HG02571 (cell line): ENCODE data around the gene UFM1.
"Not testable (repeated sequence)": the region's sequence is repeated elsewhere in the genome, so short reads cannot be mapped to it uniquely, and the experiment has no call there.

Source experiments
- ATAC-seq: cut with Tn5 transposase; IDR thresholded peaks from one replicate; pipeline ENCODE4 v1.9.1; 2021; ENCODE audit warnings: mild to moderate bottlenecking, moderate library complexity; ENCODE audit not compliant: unreplicated experiment

Gene UFM1

DNA sequence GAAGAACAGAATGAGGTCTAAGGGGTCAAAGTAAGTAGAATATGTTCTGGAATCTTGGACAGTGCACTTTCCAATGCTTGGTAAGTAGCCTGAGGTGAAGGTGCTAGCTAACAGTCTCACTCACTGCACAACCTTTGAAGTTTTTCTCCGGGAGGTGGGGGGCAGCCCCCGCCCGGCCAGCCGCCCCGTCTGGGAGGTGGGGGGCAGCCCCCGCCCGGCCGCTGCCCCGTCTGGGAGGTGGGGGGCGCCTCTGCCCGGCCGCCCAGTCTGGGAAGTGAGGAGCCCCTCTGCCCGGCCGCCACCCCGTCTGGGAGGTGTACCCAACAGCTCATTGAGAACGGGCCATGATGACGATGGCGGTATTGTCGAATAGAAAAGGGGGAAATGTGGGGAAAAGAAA is 14.1 kb downstream of the UFM1 start:
- ATAC-seq = not testable (repeated sequence)

DNA sequence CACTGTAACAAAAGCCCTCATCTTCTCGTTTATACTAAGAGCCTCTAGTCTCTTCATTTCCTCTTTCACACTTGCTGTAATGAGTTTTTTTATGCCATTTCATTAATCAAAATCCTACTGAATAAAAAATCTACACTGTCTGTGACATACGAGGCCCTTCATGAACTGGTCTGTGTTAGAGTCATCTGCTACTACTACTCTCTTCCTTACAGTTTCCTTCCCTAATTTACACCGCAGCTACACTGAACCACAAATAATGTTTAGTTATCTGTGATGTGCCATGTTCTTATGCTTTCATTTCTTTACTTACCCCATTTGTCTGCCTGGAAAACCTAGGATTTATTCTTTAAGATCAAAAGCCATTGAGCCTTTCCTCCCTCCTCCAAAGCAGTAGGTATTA is 16.0 kb downstream of the UFM1 start:
- no peak for ATAC-seq

DNA sequence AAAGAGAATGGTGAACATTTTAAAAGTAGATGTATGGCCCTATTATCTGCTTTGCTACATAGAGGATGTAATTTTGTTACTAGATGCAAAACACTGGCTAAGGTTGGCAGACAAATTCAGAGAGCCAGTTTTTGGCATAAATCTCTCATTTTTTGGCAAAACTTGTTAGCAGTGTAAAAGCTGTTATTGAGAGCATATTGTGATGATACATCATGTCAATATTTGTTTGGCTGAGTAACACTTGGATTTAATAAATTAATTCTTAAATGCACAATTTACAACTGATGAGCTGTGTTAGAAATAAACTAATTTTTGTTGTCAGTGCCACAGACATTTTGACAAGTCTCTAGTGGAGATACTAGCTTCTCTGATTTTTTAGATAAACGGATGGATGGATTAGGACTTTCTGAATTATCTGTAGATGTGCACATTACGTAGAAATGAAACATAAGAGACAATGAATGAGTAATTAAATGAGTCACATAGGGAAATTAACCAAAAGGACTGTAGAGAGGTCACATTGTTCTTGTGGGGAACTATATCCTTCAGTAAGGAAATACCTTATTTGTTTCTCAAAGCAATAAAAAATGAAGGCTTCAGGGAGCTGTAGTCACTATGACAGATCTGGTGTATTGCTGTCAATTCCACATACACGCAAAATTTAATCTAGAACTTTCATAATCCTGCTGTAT is 17.4 kb downstream of the UFM1 start:
- ATAC-seq = no peak

DNA sequence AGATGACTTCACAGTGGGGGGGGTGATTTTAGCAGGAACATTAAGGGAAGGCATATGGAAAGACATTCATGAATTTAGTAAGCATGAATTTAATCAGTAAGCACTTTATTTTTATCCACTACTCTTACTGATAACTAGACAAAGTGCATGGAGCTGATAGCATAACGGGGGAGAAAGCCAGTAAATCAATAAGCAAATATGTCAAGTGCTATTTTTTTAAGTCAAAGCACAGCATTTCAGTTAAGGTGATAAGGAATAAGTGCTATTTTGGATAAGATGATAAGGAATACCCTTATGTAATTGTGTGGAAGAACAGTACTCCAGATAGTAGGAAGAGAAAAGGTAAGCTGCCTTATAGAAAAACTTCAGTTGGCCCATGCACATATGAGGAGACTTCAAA is 19.4 kb downstream of the UFM1 start:
- ATAC-seq = no peak

GRCh38 chr13:38370096-38370495 is 20.4 kb downstream of the UFM1 start:
- ATAC-seq = not testable (repeated sequence)

GRCh38 chr13:38372820-38373383 is 23.3 kb downstream of the UFM1 start:
- no peak for ATAC-seq

- no peak for ATAC-seq
Observed at GRCh38 chr13:38376546-38376945, 26.9 kb downstream of the UFM1 start.

DNA sequence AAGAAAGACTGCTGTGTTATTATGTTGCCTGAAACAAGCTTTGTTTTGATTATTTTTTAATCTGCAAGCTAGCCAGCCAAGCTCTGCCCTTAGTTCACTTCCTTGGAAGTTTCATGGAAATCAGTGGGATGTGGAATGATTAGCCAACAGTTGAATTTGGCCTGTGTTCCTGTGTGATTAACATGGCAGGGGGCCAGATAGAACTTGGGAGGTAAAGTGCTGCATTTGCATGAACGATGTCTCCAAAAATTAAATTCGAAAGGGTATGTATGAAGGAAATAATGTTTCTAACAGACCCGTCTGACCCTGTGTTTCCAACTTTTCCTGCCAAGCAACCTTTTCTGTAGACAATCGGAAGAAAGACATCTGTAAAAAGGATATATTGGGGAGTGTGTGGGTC is 32.2 kb downstream of the UFM1 start:
- no peak for ATAC-seq

DNA sequence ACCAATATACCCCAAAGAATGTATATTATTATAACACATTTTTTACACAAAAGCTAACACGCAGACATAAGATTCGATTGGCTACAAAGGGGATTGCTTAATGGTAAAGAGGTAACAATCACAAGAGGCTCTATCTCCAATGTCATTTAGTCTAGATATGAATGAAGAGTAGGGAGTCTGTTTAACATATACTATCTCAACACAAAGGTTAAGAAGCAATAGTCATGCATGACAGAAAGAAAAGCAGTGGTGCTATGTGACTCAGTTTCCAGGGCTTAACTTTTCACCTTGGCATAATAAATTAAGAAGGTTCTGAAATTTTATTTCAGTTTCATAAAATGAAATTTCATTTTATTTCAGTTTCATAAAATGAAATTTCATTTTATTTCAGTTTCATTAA is 33.3 kb downstream of the UFM1 start:
- ATAC-seq = no peak

GRCh38 chr13:38384171-38384570 is 34.5 kb downstream of the UFM1 start:
- ATAC-seq = no peak

DNA sequence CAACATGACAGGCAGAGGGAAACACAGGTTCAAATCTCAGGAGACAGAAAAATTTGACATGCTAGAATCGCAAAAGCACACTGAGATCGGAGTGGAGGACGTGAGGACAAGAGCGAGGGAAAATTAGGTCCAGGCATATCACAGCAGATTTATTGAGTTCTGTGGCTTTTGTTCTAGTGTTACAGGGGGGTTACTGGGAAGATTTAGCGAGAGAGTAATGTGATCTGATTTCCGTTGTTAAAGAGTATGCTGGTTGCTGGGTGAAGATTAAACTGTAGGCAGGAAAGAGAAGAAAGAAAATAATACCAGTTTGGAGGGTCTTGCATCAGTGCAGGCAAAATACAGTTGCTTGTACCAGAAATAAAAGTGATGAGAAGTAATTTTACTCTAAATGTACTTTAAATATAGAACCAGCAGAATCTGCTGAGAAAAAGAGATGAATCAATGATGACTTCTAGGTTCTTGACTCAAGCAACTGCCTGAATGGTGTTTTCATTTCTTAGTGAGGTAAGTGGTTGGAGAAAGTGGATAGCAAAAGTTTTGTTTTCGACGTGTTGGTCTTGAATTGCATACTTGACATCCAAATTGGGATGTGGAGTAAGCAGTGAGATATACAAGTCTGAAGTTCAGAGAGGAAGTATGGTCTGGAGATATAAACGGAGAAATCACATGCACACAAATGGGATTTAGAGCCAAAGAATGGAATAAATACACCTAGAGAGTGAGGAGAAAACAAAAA is 35.7 kb downstream of the UFM1 start:
- no peak for ATAC-seq

- no peak for ATAC-seq
Observed at GRCh38 chr13:38386421-38386820, 36.8 kb downstream of the UFM1 start.

DNA sequence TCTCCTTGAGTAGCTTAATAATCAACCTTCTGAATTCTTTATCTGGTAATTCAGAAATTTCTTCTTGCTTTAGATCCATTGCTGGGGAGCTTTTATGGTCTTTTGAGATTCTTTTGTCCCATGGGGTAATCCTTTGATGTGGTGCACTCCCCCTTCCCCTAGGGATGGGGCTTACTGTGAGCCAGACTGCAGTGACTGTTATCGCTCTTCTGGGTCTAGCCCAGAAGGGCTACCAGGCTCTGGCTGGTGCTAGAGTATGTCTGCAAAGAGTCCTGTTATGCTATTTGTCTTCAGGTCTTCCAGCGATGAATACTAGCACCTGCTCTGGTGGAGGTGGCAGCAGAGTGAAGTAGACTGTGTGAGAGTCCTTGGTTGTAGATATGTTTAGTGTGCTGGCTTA is 41.7 kb downstream of the UFM1 start:
- ATAC-seq = no peak

- ATAC-seq = no peak
Observed at GRCh38 chr13:38394777-38395496, 45.3 kb downstream of the UFM1 start.

DNA sequence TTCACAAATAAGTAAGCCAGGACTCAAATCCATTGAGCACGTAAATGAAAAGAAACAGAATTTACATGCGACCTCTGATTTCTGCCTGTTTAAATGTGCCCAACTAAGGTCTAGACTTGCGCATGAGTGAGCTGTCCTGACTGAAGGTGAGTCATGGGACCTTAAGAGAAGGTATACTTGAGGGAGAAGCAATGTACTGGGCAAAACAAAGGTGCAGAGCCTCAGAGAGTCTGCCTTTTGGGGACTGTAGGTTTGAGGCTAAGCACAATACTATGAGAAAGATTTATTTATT is 45.8 kb downstream of the UFM1 start:
- ATAC-seq = no peak

DNA sequence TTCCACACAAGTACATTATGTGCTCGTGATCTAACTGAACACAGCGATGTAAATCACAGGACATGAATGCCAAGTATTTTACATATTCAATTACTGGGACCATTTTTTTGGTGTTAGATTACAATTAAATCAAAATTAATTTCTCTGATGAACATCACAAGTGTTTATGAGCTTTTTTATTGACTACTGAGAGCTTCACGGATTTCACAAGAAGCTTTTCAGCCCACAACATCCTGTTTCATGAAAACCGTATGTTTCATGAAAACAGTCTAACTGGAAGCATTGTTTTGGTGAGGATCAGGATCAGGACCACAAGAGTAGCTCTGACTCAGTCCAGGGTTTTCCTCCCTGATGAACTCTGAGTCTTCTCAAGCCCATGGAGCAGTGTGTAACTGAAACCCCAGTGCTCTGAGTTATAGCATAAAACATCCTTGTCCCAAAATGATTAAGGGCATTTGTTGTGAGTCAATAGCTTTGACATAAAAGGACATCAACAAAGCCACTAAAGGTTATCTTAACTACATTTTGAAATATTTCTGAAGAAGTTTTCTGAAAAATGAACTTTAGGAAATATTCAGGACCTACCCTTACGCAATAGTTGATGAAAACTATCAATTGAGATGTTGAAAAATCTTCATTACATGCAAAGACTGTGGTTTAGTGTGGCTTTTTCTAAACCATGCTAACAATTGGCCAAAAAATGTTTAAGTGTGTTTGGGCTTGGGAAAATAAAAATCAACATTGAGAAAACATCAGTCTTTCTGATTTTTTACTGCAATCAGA is 49.3 kb downstream of the UFM1 start:
- no peak for ATAC-seq

GRCh38 chr13:38399535-38399934 is 49.9 kb downstream of the UFM1 start:
- no peak for ATAC-seq

- ATAC-seq = no peak
Observed at GRCh38 chr13:38401276-38401675, 51.6 kb downstream of the UFM1 start.

DNA sequence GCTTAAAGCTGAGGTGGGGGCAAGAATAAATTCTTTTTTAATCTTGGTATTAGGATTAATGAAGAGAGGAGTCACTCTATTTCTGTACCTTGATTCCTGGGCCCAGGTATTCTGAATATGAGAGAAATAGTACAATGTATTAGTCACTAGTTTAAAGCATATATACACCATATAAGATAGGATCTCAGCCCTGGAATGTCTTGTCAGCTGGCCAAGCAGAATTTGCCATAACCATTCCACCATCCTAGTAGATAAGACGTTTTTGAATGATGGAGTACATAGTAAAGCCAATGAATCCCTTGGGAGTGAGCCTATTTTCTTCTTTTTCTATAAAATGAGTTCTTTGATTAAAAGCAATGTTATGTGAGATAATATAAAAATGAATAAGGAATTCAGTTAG is 55.6 kb downstream of the UFM1 start:
- no peak for ATAC-seq

- ATAC-seq = no peak
Observed at GRCh38 chr13:38409771-38410170, 60.1 kb downstream of the UFM1 start.

- ATAC-seq = no peak
Observed at GRCh38 chr13:38412266-38412665, 62.6 kb downstream of the UFM1 start.
